Measurements from ENCODE around the gene GOLGA8S.
"Not testable (repeated sequence)": the region's sequence is repeated elsewhere in the genome, so short reads cannot be mapped to it uniquely, and the experiment has no call there.

Gene GOLGA8S

GRCh38 chr15:23372284-23372683 is 17.7 kb downstream of the GOLGA8S start:
- Histone ChIP-seq H3K27ac (no peak overlapping the region), H3K27me3 (replicated peaks) (no peaks in the 10 kb centered on the region), H3K36me3 (replicated peaks) (no peaks in the 10 kb centered on the region), H3K4me3 (ENCODE audit: low read depth, low read length) (no peak overlapping the region)
- no peak for DNase-seq
- TF ChIP-seq CTCF (IDR thresholded peaks at IDR 0.05; ENCODE audit: low read depth, low read length, missing control alignments), result no peak
- in situ Hi-C loops (cut with HindIII; ENCODE audit: low pct_ligation_motif_present, low sequenced_read_pairs), result no loop called here

- in situ Hi-C loops (cut with HindIII; ENCODE audit: low pct_ligation_motif_present, low sequenced_read_pairs); H3K27ac ChIP-seq; DNase-seq; H3K27me3 ChIP-seq (replicated peaks); H3K4me3 ChIP-seq (ENCODE audit: low read depth, low read length); H3K36me3 ChIP-seq (replicated peaks): not testable (repeated sequence)
Observed at GRCh38 chr15:23372891-23373600, 18.5 kb downstream of the GOLGA8S start.

GRCh38 chr15:23374226-23374625 is 19.7 kb downstream of the GOLGA8S start:
- H3K36me3 ChIP-seq (replicated peaks); in situ Hi-C loops (cut with HindIII; ENCODE audit: low pct_ligation_motif_present, low sequenced_read_pairs): not testable (repeated sequence)

GRCh38 chr15:23378946-23379345 is 24.4 kb downstream of the GOLGA8S start:
- H3K27me3 ChIP-seq (replicated peaks); H3K36me3 ChIP-seq (replicated peaks); in situ Hi-C loops (cut with HindIII; ENCODE audit: low pct_ligation_motif_present, low sequenced_read_pairs); H3K27ac ChIP-seq; H3K4me3 ChIP-seq (ENCODE audit: low read depth, low read length); DNase-seq: not testable (repeated sequence)

More at GRCh38 chr15:23374226-23374625, 19.7 kb downstream of the GOLGA8S start:
- not testable (repeated sequence) for H3K4me3 ChIP-seq (ENCODE audit: low read depth, low read length); DNase-seq; H3K27ac ChIP-seq; H3K27me3 ChIP-seq (replicated peaks)

- DNase-seq, result not testable (repeated sequence)
Observed at GRCh38 chr15:23380700-23381099, 26.2 kb downstream of the GOLGA8S start.

GRCh38 chr15:23381192-23381591 is 26.6 kb downstream of the GOLGA8S start:
- DNase-seq; in situ Hi-C loops (cut with HindIII; ENCODE audit: low pct_ligation_motif_present, low sequenced_read_pairs); H3K27me3 ChIP-seq (replicated peaks): not testable (repeated sequence)

More at GRCh38 chr15:23380700-23381099, 26.2 kb downstream of the GOLGA8S start:
- in situ Hi-C loops (cut with HindIII; ENCODE audit: low pct_ligation_motif_present, low sequenced_read_pairs); H3K36me3 ChIP-seq (replicated peaks); H3K27ac ChIP-seq; H3K4me3 ChIP-seq (ENCODE audit: low read depth, low read length); H3K27me3 ChIP-seq (replicated peaks): not testable (repeated sequence)

GRCh38 chr15:23384371-23384770 is 29.8 kb downstream of the GOLGA8S start:
- H3K27ac ChIP-seq, result no peak overlapping the region
- H3K27me3 ChIP-seq (replicated peaks), result no peaks in the 10 kb centered on the region
- no peaks in the 10 kb centered on the region for H3K36me3 ChIP-seq (replicated peaks)
- TF ChIP-seq CTCF (IDR thresholded peaks at IDR 0.05; ENCODE audit: low read depth, low read length, missing control alignments), result no peak
- in situ Hi-C loops (cut with HindIII; ENCODE audit: low pct_ligation_motif_present, low sequenced_read_pairs), result no loop called here
- no peak for DNase-seq
- H3K4me3 ChIP-seq (ENCODE audit: low read depth, low read length), result no peak overlapping the region

More at GRCh38 chr15:23381192-23381591, 26.6 kb downstream of the GOLGA8S start:
- H3K4me3 ChIP-seq (ENCODE audit: low read depth, low read length); H3K27ac ChIP-seq; H3K36me3 ChIP-seq (replicated peaks): not testable (repeated sequence)

GRCh38 chr15:23385886-23386430 is 31.4 kb downstream of the GOLGA8S start:
- Histone ChIP-seq H3K27me3 (replicated peaks) (no peaks in the 10 kb centered on the region), H3K4me3 (ENCODE audit: low read depth, low read length) (no peak overlapping the region), H3K36me3 (replicated peaks) (no peaks in the 10 kb centered on the region), H3K27ac (no peak overlapping the region)
- DNase-seq, result no peak
- in situ Hi-C loops (cut with HindIII; ENCODE audit: low pct_ligation_motif_present, low sequenced_read_pairs), result no loop called here
- TF ChIP-seq CTCF (IDR thresholded peaks at IDR 0.05; ENCODE audit: low read depth, low read length, missing control alignments), result no peak

All from brain microvascular endothelial cell (primary cell).